NT2/D1 (cell line): ENCODE data around the gene IL16.

Experiments used
- SUZ12 ChIP-seq: IDR thresholded peaks from 2 replicates; pipeline ENCODE4 v1.6.1; 2011; ENCODE audit not compliant: insufficient read length, insufficient read depth; ENCODE audit errors: extremely low read depth
- YY1 ChIP-seq: IDR thresholded peaks from 2 replicates; pipeline ENCODE4 v1.6.1; 2011; ENCODE audit not compliant: insufficient read length, insufficient read depth
- ZNF274 ChIP-seq: IDR thresholded peaks from 2 replicates; pipeline ENCODE4 v1.6.1; 2011; ENCODE audit warnings: mild to moderate bottlenecking, low read depth, low read length

DNA sequence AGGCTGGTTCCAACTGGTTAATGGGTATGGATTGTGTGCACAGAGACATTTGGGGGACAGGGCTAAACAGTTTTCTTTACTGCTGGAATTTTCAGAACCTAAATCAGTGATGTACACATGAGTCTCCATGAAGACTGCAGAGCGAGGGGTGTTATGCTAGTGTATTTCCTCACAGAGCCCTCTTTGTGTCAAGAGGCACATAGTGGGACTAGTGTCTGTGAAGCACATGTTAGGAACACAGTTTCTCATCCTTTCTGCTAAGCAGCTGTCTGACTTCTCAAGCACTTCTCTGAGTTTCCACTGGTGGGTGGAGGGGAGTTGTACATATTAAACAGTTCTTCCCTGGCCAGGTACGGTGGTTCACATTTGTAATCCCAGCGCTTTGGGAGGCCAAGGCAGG is 136.7 kb downstream of the IL16 start:
- TF ChIP-seq ZNF274 (no peak), YY1 (no peak), SUZ12 (no peak)
